OCI-LY3 (cell line): ENCODE measurements around the gene LETM1.

Source experiments
- H2AFZ ChIP-seq: fragments of 200-600, 300-600 bp; shearing (Covaris generic); 2 replicates; pipeline ENCODE4 v1.6.0; 2014; ENCODE audit warnings: antibody characterized with exemption, low read depth, low read length
- H3K27ac ChIP-seq: fragments of 200-600, 300-600 bp; sonication (generic); 2 replicates; pipeline ENCODE4 v1.5.1; 2014; ENCODE audit warnings: mild to moderate bottlenecking, low read length, moderate library complexity, mixed read lengths
- H3K27me3 ChIP-seq: fragments of 200-600, 300-600 bp; sonication (generic); 2 replicates; pipeline ENCODE4 v1.6.1; 2014; ENCODE audit warnings: low read depth, low read length, mixed read lengths
- H3K36me3 ChIP-seq: fragments of 200-600, 300-600 bp; sonication (generic); replicated peaks from 2 replicates; pipeline ENCODE3; 2014; ENCODE audit warnings: low read depth, low read length, mixed read lengths
- H3K4me1 ChIP-seq: fragments of 300-600, 200-600 bp; sonication (generic); 2 replicates; pipeline ENCODE4 v1.6.1; 2014; ENCODE audit warnings: low read length, mixed read lengths
- H3K4me2 ChIP-seq: fragments of 200-600, 300-600 bp; sonication (generic); 2 replicates; pipeline ENCODE4 v1.6.1; 2014; ENCODE audit warnings: low read length, mixed read lengths
- H3K4me3 ChIP-seq: fragments of 300-600, 200-600 bp; sonication (generic); 2 replicates; pipeline ENCODE4 v1.5.1; 2014; ENCODE audit warnings: antibody characterized with exemption, mild to moderate bottlenecking, low read length, moderate library complexity
- H3K79me2 ChIP-seq: fragments of 300-600, 200-600 bp; shearing (Covaris generic); 2 replicates; pipeline ENCODE4 v1.6.1; 2014; ENCODE audit warnings: mild to moderate bottlenecking, low read length, mixed read lengths
- H3K9ac ChIP-seq: fragments of 300-600, 200-600 bp; shearing (Covaris generic); 2 replicates; pipeline ENCODE4 v1.6.0; 2014; ENCODE audit warnings: mild to moderate bottlenecking, low read length, moderate library complexity
- H3K9me3 ChIP-seq: fragments of 200-600, 300-600 bp; shearing (Covaris generic); 2 replicates; pipeline ENCODE4 v1.6.1; 2014; ENCODE audit warnings: low read length, mixed read lengths; ENCODE audit not compliant: insufficient read depth
- H4K20me1 ChIP-seq: fragments of 200-600, 300-600 bp; sonication (generic); 2 replicates; pipeline ENCODE4 v1.6.1; 2016; ENCODE audit warnings: low read length, mixed read lengths; ENCODE audit not compliant: insufficient read depth
- CTCF ChIP-seq: fragments of 200-600, 300-600 bp; sonication (generic); IDR thresholded peaks from 2 replicates; pipeline ENCODE4 v1.5.1; 2014; ENCODE audit warnings: antibody characterized with exemption, low read length, low read depth
- EZH2phosphoT487 ChIP-seq: fragments of 200-600 bp; shearing (Covaris generic); IDR thresholded peaks from 2 replicates; pipeline ENCODE4 v1.6.1; 2018; ENCODE audit warnings: antibody characterized with exemption, mixed run types, low read depth

The LETM1 gene

DNA sequence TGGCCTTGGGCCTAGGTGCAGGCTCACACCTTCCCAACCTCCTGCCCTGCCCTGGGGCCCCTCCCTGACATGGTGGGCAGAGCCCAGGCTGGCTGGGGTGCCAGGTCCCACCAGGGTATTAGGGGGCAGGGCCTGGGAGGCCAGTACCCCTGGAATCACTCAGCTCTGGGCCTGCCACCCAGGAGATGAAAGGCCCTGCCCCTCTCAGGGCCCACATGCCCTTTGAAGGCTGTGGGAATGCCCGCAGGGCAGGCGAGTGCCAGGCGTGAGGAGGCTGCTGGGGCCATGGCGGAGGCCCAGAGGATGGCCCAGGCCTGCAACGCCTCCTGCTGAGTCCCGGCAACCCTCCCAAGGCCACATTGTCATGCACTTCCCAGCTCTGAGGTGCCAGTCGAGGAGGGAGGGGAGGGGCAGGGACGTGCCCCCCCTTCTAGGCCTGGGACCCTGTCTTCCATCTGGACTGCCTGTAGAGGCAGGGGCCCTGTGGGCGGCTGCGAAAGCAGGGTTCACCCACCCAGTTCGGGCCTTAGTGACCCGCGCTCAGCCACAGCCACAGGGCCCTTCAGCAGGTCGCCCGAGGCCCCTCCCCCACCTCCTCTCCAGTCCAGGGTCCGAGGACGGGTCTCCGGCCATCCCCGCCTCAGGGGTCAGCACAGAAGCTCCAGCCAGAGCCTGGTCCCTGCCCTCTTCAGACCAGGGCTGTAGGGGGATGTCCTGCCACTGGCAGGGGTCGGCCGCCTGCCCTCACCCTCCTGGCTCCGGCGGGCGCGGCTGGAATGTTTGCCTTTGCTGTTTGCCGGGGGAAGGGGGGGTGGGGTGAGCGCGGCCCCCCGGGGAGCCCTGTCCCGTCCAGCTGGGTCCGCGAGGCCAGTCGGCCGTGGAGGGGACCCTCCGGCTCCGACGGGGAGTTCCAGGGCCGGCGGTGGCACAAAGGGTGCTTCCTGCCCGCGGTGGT is 89.6 kb downstream of the LETM1 start:
- no peak for TF ChIP-seq CTCF
- no peak for TF ChIP-seq EZH2phosphoT487
- Histone ChIP-seq H3K79me2 (no peaks in the 10 kb centered on the region), H3K9ac (no peak overlapping the region), H2AFZ (0 out of 2 replicates have a peak overlapping the region, but pooled peaks have one; percentile 6), H3K27ac (no peak overlapping the region), H3K27me3 (peaks cover 6% of the 10 kb centered on the region; the same call in 1 of the 2 replicates), H3K36me3 (no peaks in the 10 kb centered on the region), H3K9me3 (no peaks in the 10 kb centered on the region), H3K4me1 (peaks cover 10% of the 10 kb centered on the region; the same call in 1 of the 2 replicates), H4K20me1 (no peaks in the 10 kb centered on the region), H3K4me2 (peak overlapping the region; percentile 59), H3K4me3 (peak overlapping the region; percentile 70)

DNA sequence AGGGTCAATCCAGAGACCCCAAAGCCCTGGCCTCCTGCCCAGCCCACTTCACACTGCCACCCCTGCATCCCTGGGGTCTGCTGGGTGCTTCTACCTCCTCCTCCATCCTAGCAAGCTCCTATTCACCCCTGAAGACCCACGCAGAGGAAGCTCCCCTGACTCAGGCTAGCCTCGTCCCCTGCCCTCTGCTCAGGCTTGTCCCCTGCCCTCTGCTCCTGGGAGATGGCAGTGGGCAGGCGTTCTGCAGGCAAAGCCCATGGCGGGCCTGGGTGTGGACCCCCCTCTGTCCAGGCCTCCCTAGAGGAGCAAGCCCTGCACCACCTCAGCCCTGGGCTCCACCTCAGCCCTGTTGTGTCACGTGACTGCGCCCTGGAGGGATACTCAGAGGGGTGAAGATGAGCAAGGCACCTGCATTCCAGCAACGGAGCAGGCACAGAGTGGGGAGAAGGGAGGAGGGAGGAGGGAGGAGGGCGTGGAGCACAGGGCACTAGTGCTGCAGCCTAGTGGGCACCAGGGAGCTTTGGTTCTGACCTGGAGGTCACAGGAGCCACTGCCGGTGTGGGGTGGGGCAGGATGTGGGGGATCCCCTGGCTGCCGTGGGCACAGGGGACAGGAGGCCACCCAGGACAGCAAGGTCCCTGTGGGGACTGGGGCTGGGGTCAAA is 90.4 kb downstream of the LETM1 start:
- Histone ChIP-seq H3K79me2 (no peaks in the 10 kb centered on the region), H3K27me3 (peaks cover 4% of the 10 kb centered on the region; the same call in 1 of the 2 replicates), H3K4me3 (no peak overlapping the region), H3K4me2 (no peak overlapping the region), H3K9me3 (no peaks in the 10 kb centered on the region), H3K27ac (no peak overlapping the region), H3K9ac (no peak overlapping the region), H4K20me1 (no peaks in the 10 kb centered on the region), H3K36me3 (no peaks in the 10 kb centered on the region), H3K4me1 (peaks cover 10% of the 10 kb centered on the region; the same call in 1 of the 2 replicates), H2AFZ (no peak overlapping the region)
- TF ChIP-seq CTCF = no peak
- TF ChIP-seq EZH2phosphoT487 = no peak

- Histone ChIP-seq H3K9me3 (no peaks in the 10 kb centered on the region), H3K4me1 (peaks cover 10% of the 10 kb centered on the region; the same call in 1 of the 2 replicates), H3K27me3 (no peaks in the 10 kb centered on the region), H3K36me3 (no peaks in the 10 kb centered on the region), H3K79me2 (no peaks in the 10 kb centered on the region), H2AFZ (no peak overlapping the region), H3K4me2 (no peak overlapping the region), H3K27ac (no peak overlapping the region), H3K4me3 (no peak overlapping the region), H4K20me1 (no peaks in the 10 kb centered on the region), H3K9ac (no peak overlapping the region)
- TF ChIP-seq EZH2phosphoT487 (no peak), CTCF (no peak)
These were observed 91.3 kb downstream of the LETM1 start for GRCh38 chr4:1764670-1765069.

- Histone ChIP-seq H3K4me2 (no peak overlapping the region), H3K9me3 (no peaks in the 10 kb centered on the region), H3K36me3 (no peaks in the 10 kb centered on the region), H2AFZ (no peak overlapping the region), H3K4me1 (peaks cover 10% of the 10 kb centered on the region; the same call in 1 of the 2 replicates), H4K20me1 (no peaks in the 10 kb centered on the region), H3K4me3 (no peak overlapping the region), H3K79me2 (no peaks in the 10 kb centered on the region), H3K27me3 (no peaks in the 10 kb centered on the region), H3K27ac (no peak overlapping the region), H3K9ac (no peak overlapping the region)
- TF ChIP-seq CTCF (no peak), EZH2phosphoT487 (no peak)
These were observed 92.3 kb downstream of the LETM1 start for GRCh38 chr4:1763550-1764080.
